GM12873 (cell line): ENCODE results near the gene SLC6A15.
A peak's percentile ranks its signal among the peaks of the same experiment; 100 is the strongest.

Experiments
- TF ChIP-seq, protein P1 (sequence below): IDR thresholded peaks from 2 replicates; pipeline ENCODE4 v1.5.1; 2012; ENCODE audit warnings: low read depth, mild to moderate bottlenecking, moderate library complexity, low read length, control low read depth; ENCODE audit not compliant: insufficient read depth; ENCODE audit errors: missing control alignments

Gene SLC6A15

DNA sequence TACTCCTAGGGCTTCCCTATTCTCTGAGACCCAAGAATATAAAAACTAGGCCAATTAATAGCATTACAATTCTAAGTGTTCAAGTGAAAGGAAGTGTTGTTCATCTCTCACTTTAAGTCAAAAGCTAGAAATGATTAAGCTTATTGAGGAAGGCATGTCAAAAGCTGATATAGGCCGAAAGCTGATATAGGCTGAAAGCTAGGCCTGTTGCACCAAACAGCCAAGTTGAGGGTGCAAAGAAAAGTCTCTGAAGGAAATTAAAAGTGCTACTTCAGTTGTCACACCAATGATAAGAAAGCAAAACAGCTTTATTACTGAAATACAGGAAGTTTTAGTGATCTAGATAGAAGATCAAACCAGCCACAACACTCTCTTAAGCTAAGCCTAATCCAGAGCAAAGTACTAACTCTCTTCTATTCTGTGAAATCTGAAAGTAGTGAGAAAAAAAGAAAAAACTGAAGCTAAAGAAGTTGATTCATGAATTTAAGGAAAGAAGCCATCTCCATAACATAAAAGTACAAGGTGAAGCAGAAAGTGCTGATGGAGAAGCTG lies 68.9 kb downstream of the SLC6A15 start:
- TF ChIP-seq, protein P1, sequence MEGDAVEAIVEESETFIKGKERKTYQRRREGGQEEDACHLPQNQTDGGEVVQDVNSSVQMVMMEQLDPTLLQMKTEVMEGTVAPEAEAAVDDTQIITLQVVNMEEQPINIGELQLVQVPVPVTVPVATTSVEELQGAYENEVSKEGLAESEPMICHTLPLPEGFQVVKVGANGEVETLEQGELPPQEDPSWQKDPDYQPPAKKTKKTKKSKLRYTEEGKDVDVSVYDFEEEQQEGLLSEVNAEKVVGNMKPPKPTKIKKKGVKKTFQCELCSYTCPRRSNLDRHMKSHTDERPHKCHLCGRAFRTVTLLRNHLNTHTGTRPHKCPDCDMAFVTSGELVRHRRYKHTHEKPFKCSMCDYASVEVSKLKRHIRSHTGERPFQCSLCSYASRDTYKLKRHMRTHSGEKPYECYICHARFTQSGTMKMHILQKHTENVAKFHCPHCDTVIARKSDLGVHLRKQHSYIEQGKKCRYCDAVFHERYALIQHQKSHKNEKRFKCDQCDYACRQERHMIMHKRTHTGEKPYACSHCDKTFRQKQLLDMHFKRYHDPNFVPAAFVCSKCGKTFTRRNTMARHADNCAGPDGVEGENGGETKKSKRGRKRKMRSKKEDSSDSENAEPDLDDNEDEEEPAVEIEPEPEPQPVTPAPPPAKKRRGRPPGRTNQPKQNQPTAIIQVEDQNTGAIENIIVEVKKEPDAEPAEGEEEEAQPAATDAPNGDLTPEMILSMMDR = no peak

DNA sequence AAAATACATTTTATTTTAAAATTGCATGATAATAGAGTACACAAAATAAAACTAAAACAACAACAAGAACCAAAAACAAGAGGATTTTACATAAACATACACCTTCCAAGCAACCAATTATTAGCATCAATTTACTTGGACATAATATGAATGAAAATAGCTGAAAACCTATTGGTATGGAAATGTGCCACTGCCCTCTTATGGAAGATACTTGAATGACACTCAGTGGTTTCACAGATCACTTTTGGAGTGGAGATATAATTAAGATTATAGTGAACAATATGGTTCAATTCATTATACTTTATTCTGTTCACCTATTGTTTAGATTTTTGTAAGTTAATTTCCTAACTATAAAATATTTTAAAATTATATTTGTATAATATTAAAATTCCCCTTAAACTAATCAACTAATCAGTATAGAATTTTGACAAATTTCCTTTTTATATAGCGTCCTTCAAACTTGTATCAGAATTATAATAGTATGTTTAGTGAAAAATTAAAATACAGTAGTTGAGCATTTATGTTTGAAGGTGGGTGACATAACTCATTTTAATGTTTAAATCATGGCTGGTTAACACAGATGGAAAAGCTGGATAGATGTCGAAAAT lies 70.1 kb downstream of the SLC6A15 start:
- TF ChIP-seq, protein P1 = peak; percentile 58

DNA sequence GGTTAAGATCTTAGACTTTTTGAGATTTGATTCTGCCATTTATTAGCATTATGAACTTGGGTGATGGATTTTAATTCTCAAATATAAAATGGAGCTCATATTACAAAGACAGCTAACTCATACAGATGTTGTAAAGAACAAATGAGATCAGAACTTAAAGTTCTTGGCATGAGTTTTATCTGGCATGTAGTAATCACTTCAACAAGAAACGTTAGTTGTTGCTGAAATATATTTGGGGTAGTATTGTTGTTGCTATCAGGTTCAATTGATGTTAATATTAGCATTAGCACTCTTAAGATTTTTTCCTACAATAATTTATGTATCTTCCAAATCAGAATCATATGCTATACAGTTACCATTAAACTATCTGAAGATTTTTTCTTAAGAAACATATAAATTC lies 71.0 kb downstream of the SLC6A15 start:
- TF ChIP-seq, protein P1 = no peak

DNA sequence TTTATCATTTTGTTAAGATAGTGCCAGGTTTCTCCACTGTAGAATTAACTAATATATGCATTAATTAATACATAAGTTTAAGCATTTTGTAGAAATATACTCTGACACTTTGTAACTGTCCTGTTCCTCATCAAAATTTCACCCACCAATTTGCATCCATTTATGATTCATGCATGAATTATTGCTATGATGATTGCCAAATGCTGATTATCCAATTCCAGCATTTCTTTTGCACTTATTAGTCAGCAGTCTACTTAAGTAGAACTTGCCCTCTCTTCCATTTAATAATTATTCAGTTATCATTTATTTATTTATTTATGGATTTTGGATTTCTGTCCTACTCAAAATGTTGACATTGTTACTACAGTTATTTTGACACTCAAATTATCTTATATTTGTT lies 72.2 kb downstream of the SLC6A15 start:
- TF ChIP-seq, protein P1 = no peak

DNA sequence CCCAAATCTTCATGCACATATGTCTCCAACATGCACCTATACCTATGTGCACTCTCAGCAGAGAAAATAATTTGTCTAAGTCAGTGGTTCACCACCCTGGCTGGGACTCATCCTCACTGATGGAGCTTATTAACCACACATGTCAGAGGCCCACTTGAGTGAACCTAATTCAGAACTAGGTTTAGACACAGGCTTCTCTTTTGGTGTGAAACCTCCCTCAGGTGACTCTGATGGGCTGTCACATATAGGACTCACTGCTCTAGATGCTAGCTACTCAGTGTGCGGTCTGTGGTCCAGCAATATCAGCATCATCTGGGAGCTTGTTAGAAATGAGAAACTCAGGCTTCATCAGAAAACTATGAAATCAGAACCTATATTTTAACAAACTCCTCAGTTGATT lies 85.7 kb downstream of the SLC6A15 start:
- TF ChIP-seq, protein P1 = no peak

DNA sequence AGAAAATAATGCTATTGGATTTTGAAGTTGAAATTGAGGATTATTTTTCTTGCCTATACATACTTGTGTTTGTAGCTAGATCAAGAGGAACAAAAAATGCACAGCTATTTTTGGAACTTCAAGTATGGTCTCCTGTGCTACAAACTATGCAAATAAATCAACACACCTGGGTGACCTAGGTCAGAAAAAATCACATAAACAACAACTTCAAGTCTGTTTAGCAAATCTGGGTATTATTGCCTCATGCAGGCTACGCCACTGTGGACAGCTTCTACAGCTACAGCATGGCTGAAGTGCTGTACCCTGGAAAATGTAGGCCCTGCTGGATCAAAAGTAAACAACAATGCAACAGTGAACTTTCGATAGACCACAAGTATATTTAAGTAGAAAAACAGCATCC lies 87.5 kb downstream of the SLC6A15 start:
- TF ChIP-seq, protein P1 = no peak

DNA sequence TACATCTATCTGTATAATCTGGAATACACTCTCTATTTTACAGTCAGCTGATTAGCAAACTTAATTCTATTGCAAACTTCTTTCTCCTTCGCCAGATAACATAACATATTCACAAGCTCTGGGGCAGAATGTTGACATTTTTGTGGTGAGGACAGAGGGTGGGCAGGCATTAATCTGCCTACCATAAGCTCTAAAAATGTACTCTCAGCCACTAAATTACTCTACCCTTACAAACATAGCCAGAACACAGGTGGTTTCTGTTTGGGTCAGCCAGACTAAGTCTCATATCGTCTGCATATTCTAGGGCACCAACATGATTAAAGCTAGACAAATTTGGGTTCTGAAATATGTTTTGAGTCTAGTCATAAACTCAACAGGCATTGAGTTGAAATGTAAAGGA lies 90.1 kb downstream of the SLC6A15 start:
- TF ChIP-seq, protein P1 = no peak
